ENCODE measurements around the gene PRR33. TPM values are rescaled to one million over a fixed set of nuclear protein-coding genes. Genes with fewer than 3 reads are reported as not detected.
A peak's percentile ranks its signal among the peaks of the same experiment; 100 is the strongest.

Gene PRR33
- total RNA-seq, 1 experiment from 2014 or later, result not detected

- intact Hi-C loops (cut with micrococcal nuclease; ENCODE audit: unreplicated experiment) (no loop called here), in situ Hi-C loops (cut with HindIII; ENCODE audit: low pct_unique_long_range_greater_than_20kb, low sequenced_read_pairs) (no loop called here)
- Histone ChIP-seq H3K4me3 (ENCODE audit: low read depth in 2 of 2, low read length in 2 of 2) (no peak overlapping the region), H3K27ac (ENCODE audit: low read length) (no peak overlapping the region), H3K9me3 (ENCODE audit: control insufficient read depth, insufficient read depth, low read depth, low read length) (no peaks in the 10 kb centered on the region), H3K4me1 (ENCODE audit: control insufficient read depth, insufficient read depth, low read length) (no peaks in the 10 kb centered on the region), H3K27me3 (ENCODE audit: control insufficient read depth, insufficient read depth, low read length) (no peaks in the 10 kb centered on the region; the same call in 1 of the 2 replicates), H3K36me3 (ENCODE audit: control insufficient read depth, insufficient read depth, low read length) (no peaks in the 10 kb centered on the region)
- no TSS peak for BruUV-seq (replicated peaks)
- ChIA-PET CTCF (no interaction called here), POLR2A (no interaction called here)
- TF ChIP-seq CTCF (IDR thresholded peaks at IDR 0.05), result no peak
- no peak for TF ChIP-seq REST (IDR thresholded peaks at IDR 0.05; ENCODE audit: insufficient read depth in 1 of 2, low read depth in 2 of 2, low read length in 1 of 2)
- no peak for TF ChIP-seq TCF7L2 (IDR thresholded peaks at IDR 0.05; ENCODE audit: low read depth, low read length)
- no peak for TF ChIP-seq SIN3A (IDR thresholded peaks at IDR 0.05; ENCODE audit: borderline replicate concordance, insufficient read depth, low read depth, low read length)
- no peak for TF ChIP-seq POLR2AphosphoS5 (IDR thresholded peaks at IDR 0.05; ENCODE audit: low read depth, low read length)
- DNase-seq (ENCODE audit: low read depth, low spot score) (no peak), ATAC-seq (no peak)
Measured at GRCh38 chr11:1908618-1909017, 16.9 kb upstream of the PRR33 start.

- in situ Hi-C loops (cut with HindIII; ENCODE audit: low pct_unique_long_range_greater_than_20kb, low sequenced_read_pairs) (no loop called here), intact Hi-C loops (cut with micrococcal nuclease; ENCODE audit: unreplicated experiment) (no loop called here)
- ChIA-PET CTCF (interaction anchor here (0.6 to 1.1 kb wide), 3 partner anchors 25 to 62 kb away, joined by 3 to 4 read pairs (median 3); no protein-coding TSS in a partner anchor), POLR2A (no interaction called here)
- Histone ChIP-seq H3K27me3 (ENCODE audit: control insufficient read depth, insufficient read depth, low read length) (no peaks in the 10 kb centered on the region; the same call in 1 of the 2 replicates), H3K4me3 (ENCODE audit: low read depth in 2 of 2, low read length in 2 of 2) (no peak overlapping the region), H3K9me3 (ENCODE audit: control insufficient read depth, insufficient read depth, low read depth, low read length) (no peaks in the 10 kb centered on the region), H3K27ac (ENCODE audit: low read length) (no peak overlapping the region), H3K36me3 (ENCODE audit: control insufficient read depth, insufficient read depth, low read length) (no peaks in the 10 kb centered on the region), H3K4me1 (ENCODE audit: control insufficient read depth, insufficient read depth, low read length) (no peaks in the 10 kb centered on the region)
- no TSS peak for BruUV-seq (replicated peaks)
- ATAC-seq (0 out of 2 replicates have a peak, but pooled peaks have one; percentile 42), DNase-seq (ENCODE audit: low read depth, low spot score) (no peak)
- no peak for TF ChIP-seq TCF7L2 (IDR thresholded peaks at IDR 0.05; ENCODE audit: low read depth, low read length)
- TF ChIP-seq SIN3A (IDR thresholded peaks at IDR 0.05; ENCODE audit: borderline replicate concordance, insufficient read depth, low read depth, low read length), result no peak
- no peak for TF ChIP-seq POLR2AphosphoS5 (IDR thresholded peaks at IDR 0.05; ENCODE audit: low read depth, low read length)
- TF ChIP-seq CTCF (IDR thresholded peaks at IDR 0.05), result no peak
- no peak for TF ChIP-seq REST (IDR thresholded peaks at IDR 0.05; ENCODE audit: insufficient read depth in 1 of 2, low read depth in 2 of 2, low read length in 1 of 2)
Measured at GRCh38 chr11:1906611-1907423, 15.1 kb upstream of the PRR33 start.

Measured in Panc1 (cell line).